Measurements from ENCODE around the gene USH1C.

The USH1C gene

GRCh38 chr11:17490938-17491337, 53.3 kb downstream of the USH1C start:
- no peak for DNase-seq (ENCODE audit: low read depth)
- TF ChIP-seq CTCF (IDR thresholded peaks at IDR 0.05; ENCODE audit: low read depth, low read length, missing control alignments): no peak
- H3K4me3 ChIP-seq (ENCODE audit: low read depth, low read length): no peak overlapping the region

DNA sequence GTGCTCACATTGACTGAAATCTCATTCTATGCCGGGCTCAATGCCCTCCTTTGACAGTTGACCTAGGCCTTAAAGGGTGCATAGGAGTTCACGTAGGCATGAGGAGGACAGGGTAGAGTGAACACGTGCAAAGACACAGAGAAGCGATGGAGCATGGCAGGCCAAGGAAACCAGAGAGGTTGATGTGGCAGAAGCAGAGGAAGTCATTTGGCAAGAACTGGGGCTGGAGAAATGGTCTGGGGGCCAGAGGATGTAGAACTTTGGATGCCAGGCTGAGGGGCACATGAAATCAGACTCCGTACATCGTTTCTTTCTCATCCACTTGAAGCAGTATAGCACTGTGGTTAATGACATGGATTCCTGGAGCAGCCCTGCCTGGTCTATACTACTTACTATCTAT, 54.0 kb downstream of the USH1C start:
- no peak for DNase-seq (ENCODE audit: low read depth)
- H3K4me3 ChIP-seq (ENCODE audit: low read depth, low read length): no peak overlapping the region
- TF ChIP-seq CTCF (IDR thresholded peaks at IDR 0.05; ENCODE audit: low read depth, low read length, missing control alignments): no peak

DNA sequence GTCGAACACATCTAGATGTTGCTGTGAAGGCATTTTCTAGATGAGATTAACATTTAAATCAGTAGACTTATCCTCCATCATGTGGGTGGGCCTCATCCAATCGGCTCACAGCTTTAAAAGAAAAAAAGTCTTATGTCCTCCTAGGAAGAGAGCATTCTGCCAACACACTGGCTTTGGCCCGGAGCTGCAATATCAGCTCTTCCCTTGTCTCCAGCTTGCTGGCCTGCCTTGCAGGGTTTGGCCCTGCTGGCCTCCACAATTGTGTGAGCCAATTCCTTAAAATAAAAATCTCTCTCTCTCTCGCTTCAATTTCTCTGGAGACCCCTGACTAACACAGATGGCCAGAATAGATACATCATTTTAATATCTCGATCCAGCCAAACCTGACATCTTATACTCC, 54.5 kb downstream of the USH1C start:
- DNase-seq (ENCODE audit: low read depth): no peak
- TF ChIP-seq CTCF (IDR thresholded peaks at IDR 0.05; ENCODE audit: low read depth, low read length, missing control alignments): no peak
- H3K4me3 ChIP-seq (ENCODE audit: low read depth, low read length): no peak overlapping the region

GRCh38 chr11:17488563-17488962, 55.7 kb downstream of the USH1C start:
- H3K4me3 ChIP-seq (ENCODE audit: low read depth, low read length): no peak overlapping the region
- DNase-seq (ENCODE audit: low read depth): no peak
- TF ChIP-seq CTCF (IDR thresholded peaks at IDR 0.05; ENCODE audit: low read depth, low read length, missing control alignments): no peak

DNA sequence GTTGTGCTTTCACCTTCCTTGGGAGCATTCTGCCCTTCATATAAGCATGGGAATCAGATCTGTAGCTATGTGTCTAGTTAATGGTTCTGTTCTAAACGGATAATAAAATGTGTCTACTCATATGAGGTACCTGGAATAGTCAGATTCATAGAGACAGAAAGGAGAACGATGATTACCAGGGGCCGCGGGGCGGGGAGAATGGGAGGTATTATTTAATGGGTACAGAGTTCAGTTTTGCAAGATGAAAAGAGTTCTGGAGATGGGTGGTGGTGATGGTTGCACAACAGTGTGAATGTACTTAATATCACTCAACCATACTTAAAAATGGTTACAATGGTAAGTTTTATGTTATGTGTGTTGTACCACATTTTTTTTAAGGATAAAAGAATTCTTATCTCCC, 57.6 kb downstream of the USH1C start:
- TF ChIP-seq CTCF (IDR thresholded peaks at IDR 0.05; ENCODE audit: low read depth, low read length, missing control alignments): no peak
- H3K4me3 ChIP-seq (ENCODE audit: low read depth, low read length): no peak overlapping the region
- DNase-seq (ENCODE audit: low read depth): no peak

DNA sequence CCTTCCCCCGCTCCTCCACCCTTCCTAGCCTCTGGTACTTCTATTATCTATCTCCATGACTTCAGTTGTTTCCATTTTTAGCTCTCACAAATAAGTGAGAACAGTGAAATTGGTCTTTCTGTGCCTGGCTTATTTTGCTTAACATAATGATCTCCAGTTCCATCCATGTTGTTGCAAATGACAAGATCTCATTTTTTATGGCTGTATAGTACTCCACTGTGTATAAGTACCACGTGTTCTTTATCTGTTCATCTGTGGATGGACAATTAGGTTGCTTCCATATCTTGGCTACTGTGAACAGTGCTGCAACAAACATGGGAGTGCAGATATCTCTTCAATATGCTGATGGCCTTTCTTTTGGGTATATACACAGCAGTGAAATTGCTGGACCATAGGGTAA, 60.7 kb downstream of the USH1C start:
- TF ChIP-seq CTCF (IDR thresholded peaks at IDR 0.05; ENCODE audit: low read depth, low read length, missing control alignments): no peak
- H3K4me3 ChIP-seq (ENCODE audit: low read depth, low read length): no peak overlapping the region
- no peak for DNase-seq (ENCODE audit: low read depth)

DNA sequence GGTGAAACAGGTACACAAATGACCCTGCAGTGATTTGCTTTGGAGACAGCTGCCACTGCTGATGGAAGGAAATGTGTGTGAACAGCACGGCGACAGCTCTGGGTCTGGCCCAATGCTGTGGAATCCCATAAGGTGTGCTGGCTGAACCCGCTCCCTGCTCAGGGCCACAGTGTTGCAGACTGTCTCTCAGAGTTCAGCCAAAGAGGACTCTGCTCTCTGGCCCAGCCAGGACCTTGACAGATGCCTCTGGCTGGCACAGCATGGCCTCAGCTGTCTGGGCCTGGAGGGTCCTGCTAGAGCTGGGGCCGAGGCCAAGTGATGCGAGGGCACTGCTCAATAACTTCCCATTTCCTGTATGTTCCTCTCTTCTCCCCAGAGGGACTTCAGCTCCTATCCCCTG, 62.3 kb downstream of the USH1C start:
- H3K4me3 ChIP-seq (ENCODE audit: low read depth, low read length): no peak overlapping the region
- DNase-seq (ENCODE audit: low read depth): no peak
- TF ChIP-seq CTCF (IDR thresholded peaks at IDR 0.05; ENCODE audit: low read depth, low read length, missing control alignments): no peak

Measured in GM12864 (cell line).